ENCODE results near the gene HYAL3. TPM values are rescaled to one million over a fixed set of nuclear protein-coding genes. Genes with fewer than 3 reads are reported as not detected.
A peak's percentile ranks its signal among the peaks of the same experiment; 100 is the strongest.

HYAL3 gene
- total RNA-seq, 1 experiment from 2014 or later: 10.3 TPM

- H3K4me2 ChIP-seq (ENCODE audit: low read length): peak overlapping the region; percentile 92
- RAD21 ChIA-PET (ENCODE audit: low non-redundant PET in 1 of 2, low total read pairs in 2 of 2, uncharacterized antibody in 2 of 2, unreplicated experiment in 2 of 2): interaction anchor here in 1 of 2 experiments (1.7 kb wide), 1 partner anchor 21 kb away, joined by 5 read pairs; the partner anchor contains the start of genes HYAL3 and NAA80
- no peak overlapping the region for H2AFZ ChIP-seq (ENCODE audit: low read depth, low read length, poor library complexity, severe bottlenecking)
- H3K36me3 ChIP-seq (ENCODE audit: control insufficient read depth in 1 of 2, insufficient read depth in 2 of 2, low read length in 2 of 2): peaks cover 4 to 19% of the 10 kb centered on the region in 2 experiments; a peak in 1 of 4 replicates
- peaks cover 46% of the 10 kb centered on the region for H3K79me2 ChIP-seq (ENCODE audit: insufficient read depth, low read length)
- H3K9me2 ChIP-seq (ENCODE audit: insufficient read depth): no peaks in the 10 kb centered on the region
- peaks cover 64 to 90% of the 10 kb centered on the region in 2 experiments for H3K4me1 ChIP-seq (ENCODE audit: control insufficient read depth in 1 of 2, insufficient read depth in 2 of 2, low read length in 2 of 2)
- no peaks in the 10 kb centered on the region for H3K27me3 ChIP-seq (ENCODE audit: insufficient read depth, low read length)
- BruUV-seq (replicated peaks): no TSS peak
- peak overlapping the region; percentile 88 for H3K9ac ChIP-seq (ENCODE audit: low read length)
- H3K4me3 ChIP-seq (replicated peaks in 1 of 2; ENCODE audit: low read depth in 1 of 2, low read length in 2 of 2): peak overlapping the region; percentile 64 to 92
- H4K20me1 ChIP-seq (ENCODE audit: insufficient read depth): no peaks in the 10 kb centered on the region
- no peak for DNase-seq (ENCODE audit: low read depth, low spot score)
- H3K27ac ChIP-seq (ENCODE audit: low read depth, low read length): peak overlapping the region; percentile 93
- POLR2A ChIA-PET: interaction anchor here (1.9 kb wide), 1 partner anchor 28 kb away, joined by 4 read pairs; the partner anchor contains the start of gene IFRD2
- H3K9me3 ChIP-seq (ENCODE audit: control insufficient read depth in 1 of 2, insufficient read depth in 1 of 2, low read depth in 1 of 2, low read length in 2 of 2): no peaks in the 10 kb centered on the region
- no peak for TF ChIP-seq CBX3 (IDR thresholded peaks at IDR 0.05; ENCODE audit: low read depth)
- TF ChIP-seq SIN3A (IDR thresholded peaks at IDR 0.05; ENCODE audit: low read depth): no peak
- TF ChIP-seq JUND (IDR thresholded peaks at IDR 0.05): no peak
- no peak for TF ChIP-seq EZH2phosphoT487 (IDR thresholded peaks at IDR 0.05; ENCODE audit: borderline replicate concordance)
- TF ChIP-seq CTCF (IDR thresholded peaks at IDR 0.05 in 2 of 3, conservative IDR thresholded peaks at IDR 0.05 in 1 of 3; ENCODE audit: borderline replicate concordance in 1 of 3, insufficient read depth in 1 of 3, low read depth in 2 of 3, low read length in 2 of 3): peak in 2 of 3 experiments; percentile 21 to 41; a peak in 3 of 6 replicates
- TF ChIP-seq FOSL1 (IDR thresholded peaks at IDR 0.05; ENCODE audit: low read depth): no peak
- no peak for TF ChIP-seq RAD21 (IDR thresholded peaks at IDR 0.05; ENCODE audit: low read depth)
- no peak for TF ChIP-seq EGR1 (IDR thresholded peaks at IDR 0.05; ENCODE audit: low read depth)
- TF ChIP-seq ZBTB33 (IDR thresholded peaks at IDR 0.05; ENCODE audit: extremely low read depth, insufficient replicate concordance, low read length): no peak
- peak; percentile 17 for TF ChIP-seq TCF7L2 (IDR thresholded peaks at IDR 0.05; ENCODE audit: borderline replicate concordance, extremely low read depth, insufficient read depth, insufficient read length)
- intact Hi-C loops (cut with micrococcal nuclease): no loop called here
- ATAC-seq: no peak
- CTCF ChIA-PET: no interaction called here
Measured at GRCh38 chr3:50319894-50320625, 20.9 kb upstream of the HYAL3 start.

Data from HCT116 (cell line).